ENCODE measurements around the gene SLC28A2. TPM values are rescaled to one million over a fixed set of nuclear protein-coding genes. Genes with fewer than 3 reads are reported as not detected.

Gene SLC28A2
- total RNA-seq, 1 experiment from 2014 or later, result not detected

GRCh38 chr15:45263854-45264253 is 11.8 kb downstream of the SLC28A2 start:
- Mint-ChIP-seq H3K36me3 (ENCODE audit: insufficient read depth in 1 of 3, low read depth in 3 of 3) (no peaks in the 10 kb centered on the region), H3K27me3 (ENCODE audit: low read depth) (peaks cover 3% of the 10 kb centered on the region), H3K4me3 (no peak overlapping the region), H3K9me3 (no peaks in the 10 kb centered on the region), H3K4me1 (no peaks in the 10 kb centered on the region), H3K27ac (no peak overlapping the region)
- no peak overlapping the region for H3K23ac ChIP-seq (ENCODE audit: insufficient read length, low read depth, low read length)
- no peak overlapping the region for H3K56ac ChIP-seq (ENCODE audit: insufficient read length, low read depth, low read length)
- no peak overlapping the region for H3K27ac ChIP-seq (ENCODE audit: insufficient read length, low read depth, low read length)
- H3K18ac ChIP-seq (ENCODE audit: insufficient read length, low read depth, low read length), result no peak overlapping the region
- H3K27me3 ChIP-seq (ENCODE audit: insufficient read depth, low read length), result no peaks in the 10 kb centered on the region
- no peak overlapping the region for H2AK5ac ChIP-seq (ENCODE audit: insufficient read length, low read length)
- H3K14ac ChIP-seq (ENCODE audit: insufficient read depth, low read length), result no peak overlapping the region
- H3K79me1 ChIP-seq (ENCODE audit: insufficient read depth, low read depth, low read length, poor library complexity, severe bottlenecking), result no peaks in the 10 kb centered on the region
- no peak overlapping the region for H2BK120ac ChIP-seq (ENCODE audit: low read depth, low read length, poor library complexity, severe bottlenecking)
- no peak overlapping the region for H2BK5ac ChIP-seq (ENCODE audit: insufficient read length, low read length)
- no peaks in the 10 kb centered on the region for H3K4me1 ChIP-seq (ENCODE audit: insufficient read depth, low read length)
- H4K8ac ChIP-seq (replicated peaks; ENCODE audit: insufficient read length, low read depth, low read length), result no peak overlapping the region
- no peak overlapping the region for H4K5ac ChIP-seq (ENCODE audit: insufficient read length, low read depth, low read length)
- no peak overlapping the region for H3K4me2 ChIP-seq (ENCODE audit: insufficient read depth, insufficient read length, low read length)
- no peak overlapping the region for H3T11ph ChIP-seq (ENCODE audit: low read length)
- DNase-seq, result no peak
- H2BK15ac ChIP-seq (ENCODE audit: low read depth, low read length), result no peak overlapping the region
- no peaks in the 10 kb centered on the region for H3K9me3 ChIP-seq (ENCODE audit: control insufficient read depth, low read depth, low read length)
- no peak overlapping the region for H2BK20ac ChIP-seq (ENCODE audit: low read depth, low read length, poor library complexity, severe bottlenecking)
- H3K4ac ChIP-seq (ENCODE audit: low read depth, low read length), result no peak overlapping the region
- H4K91ac ChIP-seq (ENCODE audit: insufficient read length, low read depth, low read length), result no peak overlapping the region
- H4K20me1 ChIP-seq (ENCODE audit: control insufficient read depth, insufficient read depth, insufficient read length), result no peaks in the 10 kb centered on the region
- no peak overlapping the region for H3K9ac ChIP-seq (ENCODE audit: extremely low read depth, insufficient read length, low read length)
- no peaks in the 10 kb centered on the region for H3K23me2 ChIP-seq (ENCODE audit: insufficient read length, low read depth, low read length, poor library complexity, severe bottlenecking)
- no peak for TF ChIP-seq CTCF (conservative IDR thresholded peaks at IDR 0.05)
- H2AFZ ChIP-seq (ENCODE audit: low read length), result no peak overlapping the region
- no peak overlapping the region for H2BK12ac ChIP-seq (ENCODE audit: insufficient read length, low read depth, low read length)
- no peaks in the 10 kb centered on the region for H3K79me2 ChIP-seq (ENCODE audit: insufficient read depth, low read length)
- no CpG with 5 or more reads among the region's 2 CpGs for WGBS (ENCODE audit: extremely low coverage, insufficient read length, low lambda C conversion rate)

All from H9 (cell line).